Measurements from ENCODE around the gene SYT7.
"Not testable (repeated sequence)": the region's sequence is repeated elsewhere in the genome, so short reads cannot be mapped to it uniquely, and the experiment has no call there.

SYT7 gene

DNA sequence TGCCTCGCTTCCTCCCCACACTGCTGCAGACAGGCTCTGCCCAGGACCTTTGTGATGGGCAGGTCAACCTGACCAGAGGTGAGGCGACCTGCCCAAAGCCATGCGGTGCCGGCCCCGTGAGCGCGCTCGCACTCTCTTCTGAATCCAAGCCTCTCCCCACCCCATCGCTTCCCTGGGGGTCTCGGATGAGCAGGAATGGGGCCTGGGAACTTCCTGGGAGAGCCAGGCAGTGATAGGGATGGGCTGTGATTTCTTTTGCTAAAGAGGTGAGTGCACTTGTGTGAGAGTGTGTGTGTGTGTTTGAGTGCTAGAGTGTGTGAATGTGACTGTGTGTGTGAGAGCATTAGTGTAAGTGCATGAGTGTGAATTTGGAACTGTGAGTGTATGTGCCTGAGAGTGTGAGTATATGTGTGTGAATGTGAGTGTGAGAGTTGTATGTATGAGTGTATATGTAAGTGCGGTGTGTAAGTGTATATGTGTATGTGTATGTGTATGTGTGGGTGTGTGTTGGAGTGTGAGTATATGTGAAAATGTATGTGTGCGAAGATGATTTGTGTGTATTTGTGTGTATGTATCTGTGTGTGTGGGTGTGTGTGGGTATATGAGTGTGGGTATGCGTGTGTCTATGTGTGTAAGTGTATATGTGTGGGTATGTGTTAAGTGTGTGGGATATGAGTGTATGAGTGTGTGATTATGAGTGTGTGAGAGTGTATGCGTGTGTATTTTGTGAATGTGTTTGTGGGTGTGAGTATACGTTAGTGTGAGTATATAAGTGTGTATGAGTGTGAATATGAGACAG, 84.1 kb downstream of the SYT7 start:
- DNase-seq (ENCODE audit: low read depth) = no peak

GRCh38 chr11:61495801-61496601, 84.9 kb downstream of the SYT7 start:
- DNase-seq (ENCODE audit: low read depth) = no peak

DNA sequence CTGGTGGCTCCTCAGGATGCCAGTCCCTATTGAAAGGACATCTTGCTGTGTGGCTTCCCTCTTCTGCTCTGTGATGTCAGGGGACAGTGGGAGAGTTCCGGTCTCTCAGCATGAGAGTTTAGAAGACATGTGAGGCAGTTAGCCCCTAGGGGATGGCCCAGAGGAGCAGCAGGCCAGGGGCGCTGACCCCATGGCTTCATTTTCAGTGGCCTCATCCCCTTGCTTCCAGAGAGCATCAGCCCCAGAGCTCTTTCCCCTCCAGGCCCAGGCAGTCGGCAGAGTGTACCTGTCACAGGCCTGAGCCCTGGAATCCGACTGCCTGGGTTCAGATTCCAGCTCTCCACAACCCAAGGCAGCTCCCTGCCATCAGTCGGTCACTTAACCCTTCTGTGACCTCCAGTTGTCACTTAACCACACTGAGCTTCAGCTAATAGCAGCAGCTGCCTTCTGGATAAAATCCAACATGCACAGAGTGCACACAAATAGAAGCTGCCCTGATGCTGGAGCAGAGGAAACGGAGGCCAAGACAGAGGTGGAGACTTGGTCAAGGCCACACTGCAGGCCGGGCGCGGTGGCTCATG, 86.4 kb downstream of the SYT7 start:
- DNase-seq (ENCODE audit: low read depth) = no peak

- DNase-seq (ENCODE audit: low read depth) = no peak
Observed at GRCh38 chr11:61491736-61492395, 89.0 kb downstream of the SYT7 start.

DNA sequence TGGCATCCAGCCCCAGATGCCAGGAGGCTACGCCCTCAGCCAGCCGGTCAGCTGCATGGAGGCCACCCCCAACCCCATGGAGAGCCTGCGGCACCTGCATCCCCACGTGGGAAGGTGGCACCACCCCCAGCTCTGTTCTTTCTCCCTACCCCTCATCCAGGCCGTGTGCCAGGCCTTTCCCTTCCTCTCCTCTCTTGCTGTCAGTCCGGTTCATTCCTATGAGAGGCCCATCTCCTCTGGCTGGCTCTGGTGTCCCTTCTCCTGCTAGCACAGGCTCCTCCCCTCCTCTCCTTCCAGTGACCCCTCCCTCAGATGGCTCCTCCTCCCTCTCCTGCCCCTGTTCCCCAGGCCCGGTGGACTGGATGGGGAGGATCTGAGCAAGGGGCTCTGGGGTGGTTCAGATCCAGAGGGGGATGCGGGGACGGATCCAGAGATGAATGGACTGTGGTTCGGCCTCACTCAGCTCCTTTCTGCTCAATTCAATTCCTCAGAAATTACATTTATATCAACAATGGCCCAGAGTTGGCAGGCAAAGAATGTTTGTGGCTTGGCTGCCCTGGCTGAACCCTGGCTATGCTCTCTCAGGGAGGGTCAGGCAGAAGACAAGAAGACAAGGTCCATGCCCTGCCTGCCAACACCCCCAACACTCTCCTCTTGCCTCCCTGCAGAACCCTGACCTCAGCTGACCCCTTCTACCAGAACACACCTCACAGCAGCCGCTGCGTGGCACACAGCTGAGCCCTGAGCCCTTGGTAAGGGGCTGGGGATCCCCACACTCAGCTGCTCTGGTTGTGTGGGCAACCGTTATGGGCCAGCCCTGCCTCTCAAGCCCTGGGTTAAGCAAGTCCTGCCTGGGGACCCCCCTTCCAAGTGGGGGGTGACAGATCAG, 90.8 kb downstream of the SYT7 start:
- no peak for DNase-seq (ENCODE audit: low read depth)

GRCh38 chr11:61488651-61489291, 92.1 kb downstream of the SYT7 start:
- DNase-seq (ENCODE audit: low read depth) = no peak

DNA sequence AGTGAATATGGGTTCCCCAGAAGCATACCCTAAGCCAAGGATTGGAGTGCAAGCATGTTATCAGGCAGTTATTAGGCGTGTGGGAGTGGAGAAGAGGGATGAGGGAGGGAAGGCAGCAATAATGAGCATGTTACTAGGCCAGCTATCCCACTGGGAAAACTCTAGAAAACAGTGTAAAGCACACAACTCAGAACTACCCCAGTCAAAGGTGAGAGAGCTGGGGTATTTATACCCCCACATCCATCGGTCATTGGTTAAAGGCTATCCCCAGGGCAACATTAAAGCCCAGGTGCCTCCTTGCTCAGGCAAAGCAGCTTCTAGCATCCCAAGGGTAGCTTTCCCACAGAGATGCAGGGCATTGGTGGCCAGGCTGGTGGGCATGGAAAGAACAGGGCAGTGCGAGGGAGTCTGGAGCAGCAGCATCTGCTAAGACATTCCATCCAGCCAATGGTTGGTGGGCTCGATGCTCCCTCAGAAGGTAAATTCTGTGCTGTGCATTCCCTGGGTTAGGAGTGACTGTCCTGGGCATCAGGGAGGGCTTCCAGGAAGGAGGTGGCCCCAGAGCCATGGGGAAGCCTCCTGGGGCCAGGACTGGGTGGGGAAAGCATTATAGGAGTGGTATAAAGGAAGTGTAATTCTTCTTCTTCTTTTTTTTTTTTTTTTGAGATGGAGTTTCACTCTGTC, 93.4 kb downstream of the SYT7 start:
- DNase-seq (ENCODE audit: low read depth) = no peak

- no peak for DNase-seq (ENCODE audit: low read depth)
Observed at GRCh38 chr11:61486779-61487178, 94.1 kb downstream of the SYT7 start.

DNA sequence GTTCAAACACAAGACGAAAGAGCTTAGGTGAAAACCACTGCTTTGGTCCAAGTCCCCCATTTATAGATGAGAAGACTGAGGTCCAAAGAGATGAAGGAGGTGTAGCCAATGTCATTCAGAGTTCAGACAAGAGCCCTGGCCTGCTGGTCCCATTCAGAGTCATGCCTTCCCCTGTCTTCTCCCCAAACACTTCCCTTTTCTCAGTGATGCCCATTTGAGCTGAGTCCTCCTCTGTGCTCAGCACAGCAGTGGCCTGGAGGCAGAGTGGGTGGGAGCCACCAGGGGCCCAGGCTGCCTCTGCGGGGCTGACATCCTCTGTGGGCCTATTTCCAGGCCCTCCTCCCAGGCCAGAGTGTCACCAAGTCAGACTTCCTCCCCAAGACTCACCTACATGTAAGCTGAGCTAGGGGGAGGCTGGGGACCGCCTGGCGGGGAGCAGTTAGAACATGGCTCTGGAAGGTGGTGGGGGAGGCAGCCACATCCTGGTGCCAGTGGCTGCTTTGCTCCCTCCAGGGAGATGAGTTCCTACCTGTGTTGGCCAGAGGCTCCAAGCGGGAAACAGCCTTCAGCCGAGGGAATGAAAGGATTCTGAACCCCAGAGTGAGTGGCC, 94.8 kb downstream of the SYT7 start:
- DNase-seq (ENCODE audit: low read depth) = no peak

DNA sequence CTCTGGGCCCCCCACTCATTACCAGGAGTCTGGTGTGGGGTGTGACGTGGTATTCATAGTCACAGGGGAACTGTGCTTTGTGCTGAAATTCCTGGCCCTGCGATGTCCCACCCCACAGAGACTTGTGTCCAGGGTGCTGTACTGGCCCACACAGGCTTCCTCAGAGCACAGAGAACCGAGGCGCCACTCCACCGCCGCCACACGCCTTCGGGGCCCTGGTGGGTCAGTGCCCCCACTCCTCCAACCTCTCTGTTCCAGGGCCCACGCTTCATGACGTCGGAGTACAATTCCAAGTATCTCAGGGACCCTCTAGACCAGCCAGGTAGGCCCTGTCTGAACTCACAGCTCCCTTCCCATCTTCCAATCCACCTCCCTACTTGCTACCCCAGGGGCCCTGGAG, 95.8 kb downstream of the SYT7 start:
- DNase-seq (ENCODE audit: low read depth) = no peak

- DNase-seq (ENCODE audit: low read depth) = no peak
Observed at GRCh38 chr11:61484541-61484940, 96.3 kb downstream of the SYT7 start.

DNA sequence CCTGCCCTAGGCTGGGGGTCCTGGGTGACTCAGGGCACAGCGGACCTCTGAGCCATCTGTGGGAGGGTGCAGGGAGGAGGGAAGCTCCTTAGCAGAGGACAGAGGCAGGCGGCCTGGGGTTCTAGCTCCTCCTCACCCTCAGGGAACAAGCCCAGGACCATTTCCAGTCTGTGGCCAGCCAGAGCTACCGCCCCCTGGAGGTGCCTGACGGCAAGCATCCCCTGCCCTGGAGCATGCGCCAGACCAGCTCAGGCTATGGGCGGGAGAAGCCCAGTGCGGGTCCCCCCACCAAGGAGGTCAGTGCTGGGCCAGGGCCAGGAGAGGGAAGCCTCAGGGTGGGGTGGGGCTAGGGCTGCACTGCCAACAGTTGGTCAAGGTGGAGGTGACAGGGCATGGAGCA, 98.4 kb downstream of the SYT7 start:
- no peak for DNase-seq (ENCODE audit: low read depth)

DNA sequence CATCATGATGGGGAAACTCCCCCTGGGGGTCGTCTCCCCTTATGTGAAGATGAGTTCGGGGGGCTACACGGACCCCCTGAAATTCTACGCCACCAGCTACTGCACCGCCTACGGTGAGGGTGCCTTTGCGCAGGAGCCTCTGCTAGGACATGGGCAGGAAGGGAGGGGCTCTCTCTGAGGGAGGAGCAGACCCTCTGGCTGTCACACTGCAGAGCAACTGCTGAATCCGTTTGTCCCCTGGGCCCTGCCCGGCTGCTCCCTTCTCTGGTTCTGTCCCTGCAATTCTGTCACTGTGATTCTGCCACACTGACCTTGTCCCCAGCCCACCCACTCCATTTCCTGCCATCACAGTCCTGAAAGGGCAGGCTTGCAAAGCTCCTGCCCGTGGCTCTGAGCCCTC, 99.1 kb downstream of the SYT7 start:
- no peak for DNase-seq (ENCODE audit: low read depth)

GRCh38 chr11:61480994-61481335, 99.9 kb downstream of the SYT7 start:
- DNase-seq (ENCODE audit: low read depth) = no peak

- no peak for DNase-seq (ENCODE audit: low read depth)
Observed at GRCh38 chr11:61480261-61480993, 100.4 kb downstream of the SYT7 start.

DNA sequence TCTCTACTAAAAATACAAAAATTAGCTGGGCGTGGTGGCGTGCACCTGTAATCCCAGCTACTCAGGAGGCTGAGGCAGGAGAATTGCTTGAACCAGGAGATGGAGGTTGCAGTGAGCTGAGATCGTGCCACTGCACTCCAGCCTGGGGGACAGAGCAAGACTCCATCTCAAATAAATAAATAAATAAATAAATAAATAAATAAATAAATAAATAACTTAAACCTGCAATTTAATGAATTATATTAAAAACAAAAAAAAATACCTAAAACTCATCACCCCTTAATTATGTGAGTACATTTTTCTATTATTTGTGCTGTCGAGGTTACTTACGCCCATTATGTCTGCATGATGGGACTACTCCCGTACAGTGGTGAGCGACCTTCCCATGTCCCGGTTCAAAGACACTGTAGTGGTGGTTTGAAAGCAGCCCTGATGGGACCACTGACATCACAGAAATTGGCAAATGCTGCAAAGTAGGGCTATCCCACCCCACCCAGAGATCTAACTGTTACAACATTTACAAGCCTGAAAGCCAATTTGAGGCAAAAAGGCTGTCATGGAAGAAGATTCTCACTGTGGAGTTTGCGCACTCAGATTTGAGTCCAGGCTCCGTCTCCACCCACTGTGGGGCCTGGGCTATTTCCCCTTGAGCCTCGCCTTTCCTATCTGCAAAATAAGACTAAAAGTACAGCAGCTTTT, 101.4 kb downstream of the SYT7 start:
- not testable (repeated sequence) for DNase-seq (ENCODE audit: low read depth)

DNA sequence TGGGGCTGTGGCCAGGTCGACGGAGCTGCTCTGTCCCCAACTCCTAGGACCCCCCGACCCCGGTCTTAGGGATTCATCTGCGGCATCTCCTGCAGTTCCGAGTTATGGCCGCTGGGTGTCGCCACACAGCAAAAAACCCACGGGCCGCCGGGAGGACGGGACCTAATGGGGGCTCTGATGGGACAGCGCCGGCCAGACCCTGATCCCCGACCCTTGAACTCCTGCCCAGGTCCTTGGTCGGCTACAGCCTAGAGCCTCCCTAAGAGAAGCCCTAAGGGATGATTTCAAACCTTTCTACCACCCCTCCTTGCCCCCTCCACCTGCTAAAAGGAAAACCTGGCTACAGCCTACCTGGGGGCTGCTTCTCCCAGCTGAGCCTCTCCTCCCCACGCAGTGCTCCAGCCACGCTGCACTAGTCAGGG, 103.1 kb downstream of the SYT7 start:
- peak; percentile 49 for DNase-seq (ENCODE audit: low read depth)

- DNase-seq (ENCODE audit: low read depth) = no peak
Observed at GRCh38 chr11:61477126-61477525, 103.8 kb downstream of the SYT7 start.

GRCh38 chr11:61476371-61476770, 104.5 kb downstream of the SYT7 start:
- DNase-seq (ENCODE audit: low read depth) = no peak
